Measurements from ENCODE around the gene PID1.

Gene PID1

GRCh38 chr2:229129738-229130371 is 141.2 kb downstream of the PID1 start:
- H3K36me3 ChIP-seq (replicated peaks; ENCODE audit: insufficient read depth, low read length), result no peaks in the 10 kb centered on the region
- H3K27me3 ChIP-seq (replicated peaks; ENCODE audit: insufficient read depth, low read length), result no peaks in the 10 kb centered on the region
- no peak overlapping the region for H3K4me3 ChIP-seq (ENCODE audit: low read length)
- DNase-seq, result no peak
- TF ChIP-seq EZH2 (optimal IDR thresholded peaks at IDR 0.05; ENCODE audit: low read depth, low read length), result no peak
- no peak for TF ChIP-seq CTCF (IDR thresholded peaks at IDR 0.05; ENCODE audit: low read length)
- TF ChIP-seq EZH2phosphoT487 (IDR thresholded peaks at IDR 0.05; ENCODE audit: low read length), result no peak
- H3K9ac ChIP-seq (ENCODE audit: low read length), result no peak overlapping the region
- no peaks in the 10 kb centered on the region for H3K79me2 ChIP-seq (ENCODE audit: low read length)
- no peak overlapping the region for H2AFZ ChIP-seq (ENCODE audit: low read length)
- H4K20me1 ChIP-seq (ENCODE audit: insufficient read depth, low read length), result no peaks in the 10 kb centered on the region
- no peak overlapping the region for H3K27ac ChIP-seq (ENCODE audit: low read length)
- H3K9me2 ChIP-seq (replicated peaks; ENCODE audit: insufficient read depth, low read length), result no peaks in the 10 kb centered on the region
- no peak overlapping the region for H3K4me2 ChIP-seq (ENCODE audit: low read depth, low read length)
- H3K4me1 ChIP-seq (ENCODE audit: low read length), result no peaks in the 10 kb centered on the region
- no peaks in the 10 kb centered on the region for H3K9me3 ChIP-seq (replicated peaks; ENCODE audit: insufficient read depth, low read length)
- H3F3A ChIP-seq (ENCODE audit: insufficient read depth, low read length), result no peaks in the 10 kb centered on the region

DNA sequence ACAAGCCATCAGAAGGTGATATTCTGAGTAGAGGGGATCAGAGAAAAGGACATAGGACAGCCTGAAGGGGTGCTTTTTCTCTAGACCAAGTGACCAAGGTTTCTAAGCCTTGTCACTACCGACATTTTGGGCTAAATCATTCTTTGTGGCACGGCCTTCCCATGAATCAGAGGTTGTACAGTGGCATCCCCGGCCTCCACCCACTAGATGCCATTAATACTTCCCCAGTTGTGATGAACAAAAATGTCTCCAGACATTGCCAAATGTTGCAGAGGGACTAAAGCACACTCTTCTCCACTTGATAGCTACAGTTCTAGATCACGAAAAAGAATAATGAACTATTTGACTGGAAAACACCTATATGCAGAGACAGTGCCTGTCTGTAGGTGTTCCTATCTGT is 143.6 kb downstream of the PID1 start:
- Histone ChIP-seq H3K9ac (ENCODE audit: low read length) (no peak overlapping the region), H3K4me1 (ENCODE audit: low read length) (no peaks in the 10 kb centered on the region), H3K9me2 (replicated peaks; ENCODE audit: insufficient read depth, low read length) (no peaks in the 10 kb centered on the region), H3K36me3 (replicated peaks; ENCODE audit: insufficient read depth, low read length) (no peaks in the 10 kb centered on the region), H2AFZ (ENCODE audit: low read length) (no peak overlapping the region), H3K79me2 (ENCODE audit: low read length) (no peaks in the 10 kb centered on the region), H3K4me2 (ENCODE audit: low read depth, low read length) (no peak overlapping the region), H4K20me1 (ENCODE audit: insufficient read depth, low read length) (no peaks in the 10 kb centered on the region), H3K9me3 (replicated peaks; ENCODE audit: insufficient read depth, low read length) (no peaks in the 10 kb centered on the region), H3K27ac (ENCODE audit: low read length) (no peak overlapping the region), H3F3A (ENCODE audit: insufficient read depth, low read length) (no peaks in the 10 kb centered on the region), H3K4me3 (ENCODE audit: low read length) (no peak overlapping the region), H3K27me3 (replicated peaks; ENCODE audit: insufficient read depth, low read length) (no peaks in the 10 kb centered on the region)
- DNase-seq, result no peak
- TF ChIP-seq EZH2 (optimal IDR thresholded peaks at IDR 0.05; ENCODE audit: low read depth, low read length) (no peak), CTCF (IDR thresholded peaks at IDR 0.05; ENCODE audit: low read length) (no peak), EZH2phosphoT487 (IDR thresholded peaks at IDR 0.05; ENCODE audit: low read length) (no peak)

DNA sequence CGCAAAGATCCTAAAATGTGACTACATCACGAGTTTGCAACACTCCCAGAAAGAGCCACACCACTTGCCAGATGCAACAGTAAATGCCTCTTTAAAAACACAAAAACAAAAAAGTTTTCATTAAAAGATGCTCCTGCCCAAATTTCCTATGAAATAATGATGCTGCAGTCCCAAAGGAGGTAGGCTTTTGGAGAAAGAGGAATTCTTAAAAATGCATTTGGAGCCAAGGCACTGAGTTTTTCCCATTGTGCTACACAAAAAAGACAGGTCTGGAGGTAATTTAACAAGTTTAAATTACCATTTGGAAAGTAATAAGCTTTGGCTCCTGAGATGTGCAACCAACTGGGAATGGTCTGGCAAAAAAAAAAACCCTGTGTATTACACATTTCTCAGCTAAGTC is 145.0 kb downstream of the PID1 start:
- TF ChIP-seq CTCF (IDR thresholded peaks at IDR 0.05; ENCODE audit: low read length) (no peak), EZH2 (optimal IDR thresholded peaks at IDR 0.05; ENCODE audit: low read depth, low read length) (no peak), EZH2phosphoT487 (IDR thresholded peaks at IDR 0.05; ENCODE audit: low read length) (no peak)
- H3K36me3 ChIP-seq (replicated peaks; ENCODE audit: insufficient read depth, low read length), result no peaks in the 10 kb centered on the region
- no peaks in the 10 kb centered on the region for H3K79me2 ChIP-seq (ENCODE audit: low read length)

More for the DNA sequence above, 145.0 kb downstream of the PID1 start:
- Histone ChIP-seq H3K4me2 (ENCODE audit: low read depth, low read length) (no peak overlapping the region), H3K9me2 (replicated peaks; ENCODE audit: insufficient read depth, low read length) (no peaks in the 10 kb centered on the region), H3K4me1 (ENCODE audit: low read length) (no peaks in the 10 kb centered on the region), H3K27ac (ENCODE audit: low read length) (no peak overlapping the region), H3K9me3 (replicated peaks; ENCODE audit: insufficient read depth, low read length) (no peaks in the 10 kb centered on the region), H3K9ac (ENCODE audit: low read length) (no peak overlapping the region), H4K20me1 (ENCODE audit: insufficient read depth, low read length) (no peaks in the 10 kb centered on the region), H3K27me3 (replicated peaks; ENCODE audit: insufficient read depth, low read length) (no peaks in the 10 kb centered on the region), H2AFZ (ENCODE audit: low read length) (no peak overlapping the region), H3F3A (ENCODE audit: insufficient read depth, low read length) (no peaks in the 10 kb centered on the region), H3K4me3 (ENCODE audit: low read length) (no peak overlapping the region)
- no peak for DNase-seq
